Breast epithelium (tissue), 4 donors: ENCODE measurements around the gene SLC27A1. TPM values are rescaled to one million over a fixed set of nuclear protein-coding genes. Genes with fewer than 3 reads are reported as not detected.

Source experiments
- DNase-seq, 2 donors: peaks; one replicate each; pipeline ENCODE4 v3.0.0-alpha.2; 2019; ENCODE audit warnings: low spot score in 2 of 2
- H3K27ac ChIP-seq, 2 donors: fragments of 200-600 bp; sonication (generic) in 1 of 2; one replicate each; pipeline ENCODE4 v1.5.1; 2016 to 2019; ENCODE audit warnings: mild to moderate bottlenecking in 1 of 2
- H3K27me3 ChIP-seq, 2 donors: fragments of 200-600 bp; sonication (generic) in 1 of 2; one replicate each; pipeline versions ENCODE4 v1.5.1 to v1.6.0; 2017 to 2019; ENCODE audit warnings: control low read depth in 1 of 2, mild to moderate bottlenecking in 1 of 2
- H3K36me3 ChIP-seq: fragments of 200-600 bp; one replicate; pipeline ENCODE4 v1.5.1; 2019
- H3K4me1 ChIP-seq, 2 donors: fragments of 200-600 bp; sonication (generic); one replicate each; pipeline ENCODE4 v1.5.1; 2016 to 2019; ENCODE audit warnings: control low read depth in 1 of 2
- H3K4me3 ChIP-seq, 3 donors: fragments of 200-600 bp; sonication (generic); 1 replicate in 2 of 3; 2 replicates in 1 of 3; pipeline ENCODE4 v1.5.1; 2016 to 2019; ENCODE audit warnings: mild to moderate bottlenecking in 3 of 3, moderate library complexity in 2 of 3
- H3K9me3 ChIP-seq, 2 donors: fragments of 200-600 bp; sonication (generic) in 1 of 2; one replicate each; pipeline ENCODE4 v1.5.1; 2016 to 2019; ENCODE audit warnings: control low read depth in 1 of 2
- CTCF ChIP-seq, 3 donors: fragments of 450-650 bp; IDR thresholded peaks; one replicate each; pipeline ENCODE4 v1.5.1; 2016 to 2017; ENCODE audit warnings: antibody characterized with exemption in 3 of 3, mild to moderate bottlenecking in 3 of 3, moderate library complexity in 3 of 3
- POLR2A ChIP-seq: fragments of 450-650 bp; IDR thresholded peaks from one replicate; pipeline ENCODE4 v1.6.1; 2016; ENCODE audit warnings: antibody characterized with exemption, mild to moderate bottlenecking, moderate library complexity
- POLR2AphosphoS5 ChIP-seq, 3 donors: sonication (generic); formaldehyde crosslinking; IDR thresholded peaks; one replicate each; pipeline ENCODE4 v1.6.1; 2017; ENCODE audit warnings: antibody characterized with exemption in 3 of 3
- intact Hi-C: fragments of 100-400 bp; cut with DNase I; formaldehyde crosslinking; loops from one replicate; pipeline ENCODE4 v1.15.1; 2023; ENCODE audit warnings: low total_unique reads
- total RNA-seq, 3 donors: library from RNA; depleted of rRNA; stranded (reverse); fragments of >200 nt; gene quantifications; one replicate each; pipeline ENCODE4 v1.1.0, GENCODE V29; 2016

SLC27A1 gene
- total RNA-seq, 3 donors from 2014 or later, result 32.4 to 35.4 (median 34.8) TPM

DNA sequence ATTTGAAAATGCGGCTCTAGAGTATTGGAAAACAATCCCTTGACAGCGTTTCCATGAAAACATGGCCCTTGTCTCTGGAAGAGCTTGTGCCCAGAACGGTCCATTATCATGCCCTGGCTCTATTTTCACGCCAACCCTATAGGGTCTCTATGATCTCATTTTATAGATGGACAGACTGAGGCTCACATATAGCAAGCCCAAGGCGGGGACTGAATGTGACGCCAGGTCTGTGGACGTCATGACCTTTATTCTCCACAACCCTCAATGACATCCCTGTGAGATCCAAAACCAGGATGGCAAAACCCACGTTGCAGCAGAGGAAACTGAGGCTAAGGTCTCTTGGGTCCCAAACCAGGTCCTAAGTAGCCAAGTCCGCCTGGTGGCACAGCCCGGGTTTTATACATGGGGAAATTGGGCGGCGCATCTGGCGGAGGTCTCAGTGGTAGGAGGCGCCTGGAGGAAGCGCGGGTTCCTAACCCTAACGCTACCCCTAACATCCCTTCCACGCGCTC, 84.7 kb downstream of the SLC27A1 start:
- intact Hi-C loops, result no loop called here
- Histone ChIP-seq H3K27ac (peak overlapping the region; percentile 56 to 79), H3K36me3 (no peaks in the 10 kb centered on the region), H3K4me1 (no peaks in the 10 kb centered on the region), H3K9me3 (no peaks in the 10 kb centered on the region), H3K4me3 (peak overlapping the region; percentile 90 to 95 (median 95)), H3K27me3 (no peaks in the 10 kb centered on the region)
- TF ChIP-seq CTCF (IDR thresholded peaks at IDR 0.05) (peak in 1 of 3 donors; percentile 17), POLR2AphosphoS5 (IDR thresholded peaks at IDR 0.05) (no peak)
- DNase-seq, result no peak

GRCh38 chr19:17555480-17555928, 85.2 kb downstream of the SLC27A1 start, which contains the start of gene COLGALT1:
Gene COLGALT1 (plus strand): TSS chr19:17555649. CDS start chr19:17555714, 65 bp downstream.
- H3K27me3 ChIP-seq, result no peaks in the 10 kb centered on the region
- no peak for TF ChIP-seq POLR2AphosphoS5 (IDR thresholded peaks at IDR 0.05)
- TF ChIP-seq POLR2A, result no peak
- no peak for TF ChIP-seq CTCF (IDR thresholded peaks at IDR 0.05)
- peak within 1 kb of the TSS; percentile 90 to 95 (median 95) for H3K4me3 ChIP-seq
- H3K27ac ChIP-seq, result peak within 1 kb of the TSS; percentile 79 to 86
- no peaks in the 10 kb centered on the region for H3K9me3 ChIP-seq
- DNase-seq, result peak; percentile 98
- intact Hi-C loops, result no loop called here
- H3K36me3 ChIP-seq, result no peaks in the 10 kb centered on the region
- H3K4me1 ChIP-seq, result no peaks in the 10 kb centered on the region

Other genes starting within 250 kb of the SLC27A1 start
- gene OCEL1, start 244.3 kb upstream of the SLC27A1 start, total RNA-seq, result 10 to 100 TPM in 1 of 3 donors, 1 to 10 TPM in 2; 8.8 to 13.8 (median 9.4) TPM
- gene NR2F6, start 224.6 kb upstream of the SLC27A1 start, total RNA-seq, result 10 to 100 TPM; 23.2 to 52.4 (median 34.7) TPM
- 1 to 10 TPM; 5.8 to 8.8 (median 7.0) TPM for gene USHBP1, start 205.8 kb upstream of the SLC27A1 start, total RNA-seq
- gene BABAM1, start 203.1 kb upstream of the SLC27A1 start, total RNA-seq, result 10 to 100 TPM; 48.5 to 65.6 (median 54.1) TPM
- 1 to 10 TPM in 2 of 3 donors, under 1 TPM in 1; 0.96 to 1.6 (median 1.0) TPM for gene ANKLE1, start 188.6 kb upstream of the SLC27A1 start, total RNA-seq
- 10 to 100 TPM in 2 of 3 donors, 1 to 10 TPM in 1; 6.7 to 14.4 (median 11.0) TPM for gene ABHD8, start 167.1 kb upstream of the SLC27A1 start, total RNA-seq
- gene MRPL34, start 164.7 kb upstream of the SLC27A1 start, total RNA-seq, result 100 to 1,000 TPM in 1 of 3 donors, 10 to 100 TPM in 2; 88.5 to 139 (median 98.0) TPM
- 10 to 100 TPM in 2 of 3 donors, 1 to 10 TPM in 1; 9.2 to 18.7 (median 11.1) TPM for gene DDA1, start 161.0 kb upstream of the SLC27A1 start, total RNA-seq
- 1 to 10 TPM; 5.1 to 7.2 (median 5.9) TPM for gene ANO8, start 135.7 kb upstream of the SLC27A1 start, total RNA-seq
- 10 to 100 TPM; 15.5 to 22.6 (median 17.7) TPM for gene GTPBP3, start 133.0 kb upstream of the SLC27A1 start, total RNA-seq
- gene PLVAP, start 93.2 kb upstream of the SLC27A1 start, total RNA-seq, result 10 to 100 TPM; 19.9 to 68.8 (median 51.2) TPM
- under 1 TPM in 2 of 3 donors, not detected in 1; 0.64 to 0.66 TPM for gene CCDC194, start 76.3 kb upstream of the SLC27A1 start, total RNA-seq
- gene BST2, start 64.9 kb upstream of the SLC27A1 start, total RNA-seq, result 100 to 1,000 TPM in 2 of 3 donors, 10 to 100 TPM in 1; 90.1 to 131 (median 127) TPM
- gene MVB12A, start 50.5 kb upstream of the SLC27A1 start, total RNA-seq, result 10 to 100 TPM; 51.5 to 76.4 (median 74.1) TPM
- gene TMEM221, start 21.9 kb upstream of the SLC27A1 start, total RNA-seq, result under 1 TPM; 0.33 to 0.73 (median 0.64) TPM
- under 1 TPM in 1 of 3 donors, not detected in 2; 0.64 TPM for gene NXNL1, start 9.6 kb upstream of the SLC27A1 start, total RNA-seq
- gene PGLS, start 41.1 kb downstream of the SLC27A1 start, total RNA-seq, result 10 to 100 TPM; 62.2 to 89.8 (median 72.4) TPM
- 10 to 100 TPM; 45.1 to 99.9 (median 57.0) TPM for gene COLGALT1, start 85.1 kb downstream of the SLC27A1 start, total RNA-seq
- under 1 TPM in 2 of 3 donors, not detected in 1; under 0.01 to 0.15 TPM for gene UNC13A, start 217.8 kb downstream of the SLC27A1 start, total RNA-seq
- 10 to 100 TPM; 11.2 to 17.4 (median 15.4) TPM for gene MAP1S, start 249.0 kb downstream of the SLC27A1 start, total RNA-seq